Measurements from ENCODE around the gene TDRD9. TPM values are rescaled to one million over a fixed set of nuclear protein-coding genes. Genes with fewer than 3 reads are reported as not detected.

TDRD9 gene
- total RNA-seq, 1 donor = 2.5 TPM

GRCh38 chr14:104011824-104012517 is 83.7 kb downstream of the TDRD9 start:
- H3K27me3 ChIP-seq (ENCODE audit: insufficient read depth, low read length) = peaks cover 2% of the 10 kb centered on the region
- H3K4me3 ChIP-seq (ENCODE audit: low read length) = no peak overlapping the region
- no peaks in the 10 kb centered on the region for H3K9me3 ChIP-seq (ENCODE audit: low read depth, low read length)
- H3K4me1 ChIP-seq (ENCODE audit: insufficient read depth, low read length) = no peaks in the 10 kb centered on the region

- Histone ChIP-seq H3K27me3 (ENCODE audit: insufficient read depth, low read length) (peaks cover 2% of the 10 kb centered on the region), H3K4me1 (ENCODE audit: insufficient read depth, low read length) (no peaks in the 10 kb centered on the region), H3K9me3 (ENCODE audit: low read depth, low read length) (no peaks in the 10 kb centered on the region), H3K4me3 (ENCODE audit: low read length) (no peak overlapping the region)
Measured at GRCh38 chr14:104014764-104015163, 86.5 kb downstream of the TDRD9 start.

- Histone ChIP-seq H3K27me3 (ENCODE audit: insufficient read depth, low read length) (peaks cover 2% of the 10 kb centered on the region), H3K4me3 (ENCODE audit: low read length) (no peak overlapping the region), H3K4me1 (ENCODE audit: insufficient read depth, low read length) (no peaks in the 10 kb centered on the region), H3K9me3 (ENCODE audit: low read depth, low read length) (no peaks in the 10 kb centered on the region)
Measured at GRCh38 chr14:104016873-104017650, 88.8 kb downstream of the TDRD9 start.

- Histone ChIP-seq H3K9me3 (ENCODE audit: low read depth, low read length) (no peaks in the 10 kb centered on the region), H3K4me3 (ENCODE audit: low read length) (no peak overlapping the region), H3K27me3 (ENCODE audit: insufficient read depth, low read length) (peaks cover 2% of the 10 kb centered on the region), H3K4me1 (ENCODE audit: insufficient read depth, low read length) (no peaks in the 10 kb centered on the region)
Measured at GRCh38 chr14:104019029-104019428, 90.8 kb downstream of the TDRD9 start.

- Histone ChIP-seq H3K27me3 (ENCODE audit: insufficient read depth, low read length) (peaks cover 2% of the 10 kb centered on the region), H3K4me1 (ENCODE audit: insufficient read depth, low read length) (no peaks in the 10 kb centered on the region), H3K9me3 (ENCODE audit: low read depth, low read length) (no peaks in the 10 kb centered on the region), H3K4me3 (ENCODE audit: low read length) (no peak overlapping the region)
Measured at GRCh38 chr14:104019806-104020205, 91.5 kb downstream of the TDRD9 start.

GRCh38 chr14:104020471-104020870 is 92.2 kb downstream of the TDRD9 start:
- H3K4me1 ChIP-seq (ENCODE audit: insufficient read depth, low read length) = no peaks in the 10 kb centered on the region
- H3K4me3 ChIP-seq (ENCODE audit: low read length) = no peak overlapping the region
- H3K9me3 ChIP-seq (ENCODE audit: low read depth, low read length) = no peaks in the 10 kb centered on the region
- peaks cover 2% of the 10 kb centered on the region for H3K27me3 ChIP-seq (ENCODE audit: insufficient read depth, low read length)

GRCh38 chr14:104023325-104024055 is 95.2 kb downstream of the TDRD9 start:
- no peaks in the 10 kb centered on the region for H3K9me3 ChIP-seq (ENCODE audit: low read depth, low read length)
- no peak overlapping the region for H3K4me3 ChIP-seq (ENCODE audit: low read length)
- peaks cover 3% of the 10 kb centered on the region for H3K27me3 ChIP-seq (ENCODE audit: insufficient read depth, low read length)
- H3K4me1 ChIP-seq (ENCODE audit: insufficient read depth, low read length) = no peaks in the 10 kb centered on the region

- peaks cover 3% of the 10 kb centered on the region for H3K27me3 ChIP-seq (ENCODE audit: insufficient read depth, low read length)
- no peaks in the 10 kb centered on the region for H3K4me1 ChIP-seq (ENCODE audit: insufficient read depth, low read length)
- no peak overlapping the region for H3K4me3 ChIP-seq (ENCODE audit: low read length)
- no peaks in the 10 kb centered on the region for H3K9me3 ChIP-seq (ENCODE audit: low read depth, low read length)
Measured at GRCh38 chr14:104025534-104025933, 97.3 kb downstream of the TDRD9 start.

GRCh38 chr14:104026024-104026423 is 97.8 kb downstream of the TDRD9 start:
- Histone ChIP-seq H3K4me1 (ENCODE audit: insufficient read depth, low read length) (no peaks in the 10 kb centered on the region), H3K9me3 (ENCODE audit: low read depth, low read length) (no peaks in the 10 kb centered on the region), H3K4me3 (ENCODE audit: low read length) (no peak overlapping the region), H3K27me3 (ENCODE audit: insufficient read depth, low read length) (peaks cover 3% of the 10 kb centered on the region)

- no peak overlapping the region for H3K4me3 ChIP-seq (ENCODE audit: low read length)
- no peaks in the 10 kb centered on the region for H3K4me1 ChIP-seq (ENCODE audit: insufficient read depth, low read length)
- H3K27me3 ChIP-seq (ENCODE audit: insufficient read depth, low read length) = peaks cover 3% of the 10 kb centered on the region
- no peaks in the 10 kb centered on the region for H3K9me3 ChIP-seq (ENCODE audit: low read depth, low read length)
Measured at GRCh38 chr14:104030958-104031357, 102.7 kb downstream of the TDRD9 start.

GRCh38 chr14:104031384-104031783 is 103.1 kb downstream of the TDRD9 start:
- peaks cover 3% of the 10 kb centered on the region for H3K27me3 ChIP-seq (ENCODE audit: insufficient read depth, low read length)
- no peaks in the 10 kb centered on the region for H3K9me3 ChIP-seq (ENCODE audit: low read depth, low read length)
- no peaks in the 10 kb centered on the region for H3K4me1 ChIP-seq (ENCODE audit: insufficient read depth, low read length)
- H3K4me3 ChIP-seq (ENCODE audit: low read length) = no peak overlapping the region

GRCh38 chr14:104034976-104035699 is 106.9 kb downstream of the TDRD9 start:
- Histone ChIP-seq H3K4me3 (ENCODE audit: low read length) (no peak overlapping the region), H3K27me3 (ENCODE audit: insufficient read depth, low read length) (no peaks in the 10 kb centered on the region), H3K4me1 (ENCODE audit: insufficient read depth, low read length) (no peaks in the 10 kb centered on the region), H3K9me3 (ENCODE audit: low read depth, low read length) (no peaks in the 10 kb centered on the region)

- Histone ChIP-seq H3K27me3 (ENCODE audit: insufficient read depth, low read length) (no peaks in the 10 kb centered on the region), H3K4me3 (ENCODE audit: low read length) (no peak overlapping the region), H3K4me1 (ENCODE audit: insufficient read depth, low read length) (no peaks in the 10 kb centered on the region), H3K9me3 (ENCODE audit: low read depth, low read length) (no peaks in the 10 kb centered on the region)
Measured at GRCh38 chr14:104036212-104036611, 108.0 kb downstream of the TDRD9 start.

- no peaks in the 10 kb centered on the region for H3K4me1 ChIP-seq (ENCODE audit: insufficient read depth, low read length)
- H3K9me3 ChIP-seq (ENCODE audit: low read depth, low read length) = no peaks in the 10 kb centered on the region
- no peak overlapping the region for H3K4me3 ChIP-seq (ENCODE audit: low read length)
- H3K27me3 ChIP-seq (ENCODE audit: insufficient read depth, low read length) = no peaks in the 10 kb centered on the region
Measured at GRCh38 chr14:104037074-104037473, 108.8 kb downstream of the TDRD9 start.

GRCh38 chr14:104037903-104038302 is 109.6 kb downstream of the TDRD9 start:
- H3K27me3 ChIP-seq (ENCODE audit: insufficient read depth, low read length) = no peaks in the 10 kb centered on the region

More at GRCh38 chr14:104037903-104038302, 109.6 kb downstream of the TDRD9 start:
- H3K9me3 ChIP-seq (ENCODE audit: low read depth, low read length) = no peaks in the 10 kb centered on the region
- no peak overlapping the region for H3K4me3 ChIP-seq (ENCODE audit: low read length)
- H3K4me1 ChIP-seq (ENCODE audit: insufficient read depth, low read length) = no peaks in the 10 kb centered on the region

Data from mononuclear cell (primary cell).